ENCODE results near the gene FAM78B.

DNA sequence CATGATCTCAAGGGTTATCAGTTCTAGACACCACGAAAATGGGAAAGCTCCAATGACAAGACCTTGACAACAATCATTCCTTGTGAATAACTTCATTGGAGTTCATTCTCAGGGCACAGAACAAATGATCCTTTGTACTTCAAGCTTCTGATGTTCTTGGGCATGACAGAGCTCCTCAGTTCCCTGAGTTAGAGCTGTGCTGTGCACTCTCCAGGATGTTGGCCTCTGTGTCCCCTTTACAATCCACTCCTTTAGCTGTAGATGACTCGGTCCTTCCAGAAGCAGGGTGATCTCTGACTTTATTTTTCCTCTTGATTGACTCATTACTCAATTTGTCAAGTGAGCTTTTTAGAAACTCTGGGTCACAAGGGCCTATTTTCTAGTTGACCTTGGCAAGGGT is 3.9 kb upstream of the FAM78B start:
- TF ChIP-seq POLR2A (IDR thresholded peaks at IDR 0.05; ENCODE audit: low read depth, low read length) (no peak), TAF1 (IDR thresholded peaks at IDR 0.05; ENCODE audit: borderline replicate concordance, low read depth, low read length) (no peak), POLR2AphosphoS5 (IDR thresholded peaks at IDR 0.05; ENCODE audit: low read depth, low read length) (no peak)
